CD4-positive, alpha-beta T cell treated with Interleukin-15 for 4 hours (primary cell): Measurements from ENCODE around the gene FBXW4.

Experiments used
- DNase-seq: peaks from one replicate; pipeline ENCODE4 v3.0.0-alpha.2; 2020; ENCODE audit warnings: low spot score

The FBXW4 gene

DNA sequence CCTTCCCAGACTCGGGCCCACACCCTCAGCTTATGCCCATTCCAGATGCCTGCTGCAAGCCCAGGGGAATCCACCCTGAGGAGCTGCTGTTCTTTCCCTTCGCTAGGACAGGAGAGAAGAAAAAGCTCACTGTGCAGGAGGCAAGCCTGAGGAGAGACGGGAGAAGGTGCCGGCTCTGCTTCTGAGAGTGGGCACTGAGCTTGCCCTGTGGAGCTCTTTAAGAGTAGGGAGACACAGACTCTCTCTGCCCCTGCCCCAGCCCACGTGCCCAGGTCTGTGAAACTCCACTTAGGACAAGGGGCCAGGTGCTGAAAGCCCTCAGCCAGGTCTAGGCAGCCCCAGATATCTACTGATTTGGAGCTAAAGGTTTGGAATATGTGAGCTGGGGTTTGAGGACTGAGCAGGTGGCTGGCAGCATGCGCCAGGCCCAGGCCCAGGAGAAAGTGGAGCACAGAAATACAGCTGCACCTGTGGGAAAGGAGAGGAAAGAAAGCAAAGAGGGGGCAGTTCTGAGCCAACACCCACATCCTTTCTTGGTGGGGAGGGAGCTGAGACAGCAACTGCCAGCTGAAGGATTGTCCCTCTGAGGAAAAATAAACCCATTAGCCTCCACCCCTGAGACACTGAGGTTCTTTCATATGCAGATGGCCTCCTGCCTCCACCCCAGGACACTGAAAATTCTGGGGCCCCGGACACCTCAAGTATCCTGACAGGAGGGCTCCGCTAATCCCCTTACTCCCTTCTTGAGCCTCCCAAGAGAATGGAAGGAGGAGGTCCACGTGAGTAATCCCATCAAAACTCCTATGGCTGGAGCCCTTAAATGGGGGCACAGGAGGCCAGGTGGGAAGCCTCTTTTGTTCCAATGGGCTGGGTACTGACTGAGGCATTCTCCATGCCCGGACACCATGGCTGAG lies 114.2 kb downstream of the FBXW4 start:
- DNase-seq: no peak

DNA sequence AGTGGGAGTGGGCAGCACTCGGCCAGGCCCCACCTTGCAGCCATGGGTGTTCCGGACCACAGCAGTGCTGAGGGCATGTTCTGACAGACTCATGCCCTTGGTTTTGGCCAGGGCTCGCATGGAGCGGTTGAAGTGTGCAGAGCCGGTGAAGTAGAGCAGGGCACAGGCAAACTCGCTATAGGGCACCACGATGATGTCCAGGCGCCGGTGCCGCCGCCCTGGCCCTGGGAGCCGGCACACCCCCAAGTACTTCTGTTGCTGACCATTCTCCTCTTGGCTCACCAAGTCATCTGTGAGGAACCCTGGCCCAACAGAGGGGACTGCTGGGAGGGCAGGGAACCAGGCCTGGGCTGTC lies 115.5 kb downstream of the FBXW4 start:
- DNase-seq: no peak

DNA sequence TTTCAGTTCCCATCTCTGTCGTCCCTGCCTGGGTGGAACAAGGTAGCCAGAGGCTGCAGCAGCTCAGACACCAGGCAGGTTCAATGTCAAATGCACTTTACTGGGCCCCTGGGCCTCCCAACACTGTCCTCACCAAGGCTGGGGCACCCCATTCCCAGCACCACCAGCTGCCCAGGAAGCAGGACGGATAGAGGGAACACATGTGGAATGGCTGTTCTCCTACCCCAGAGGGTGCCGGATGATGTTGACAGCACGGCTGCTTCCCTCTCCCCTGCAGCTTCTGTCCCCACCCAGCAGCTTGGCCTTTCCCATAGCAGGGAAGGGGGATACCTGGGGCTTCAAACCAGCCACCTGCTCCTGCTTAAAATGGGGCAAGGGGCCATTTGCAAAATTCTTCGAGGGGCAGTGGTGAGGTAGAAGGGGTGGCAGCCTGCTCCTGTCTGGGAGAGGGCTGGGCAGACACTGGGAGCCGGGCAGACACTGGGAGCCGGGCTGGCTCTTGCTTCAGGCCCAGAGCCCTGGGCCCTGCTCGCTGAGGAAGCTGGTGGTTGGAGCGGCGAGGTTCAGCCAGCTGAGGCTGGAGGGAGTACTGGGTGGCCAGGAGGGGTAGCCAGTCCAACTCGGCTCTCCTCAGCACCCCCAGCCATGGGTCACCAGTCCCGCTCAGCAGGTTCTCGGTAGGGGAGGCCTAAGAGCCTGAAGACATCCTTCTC lies 116.0 kb downstream of the FBXW4 start:
- no peak for DNase-seq

DNA sequence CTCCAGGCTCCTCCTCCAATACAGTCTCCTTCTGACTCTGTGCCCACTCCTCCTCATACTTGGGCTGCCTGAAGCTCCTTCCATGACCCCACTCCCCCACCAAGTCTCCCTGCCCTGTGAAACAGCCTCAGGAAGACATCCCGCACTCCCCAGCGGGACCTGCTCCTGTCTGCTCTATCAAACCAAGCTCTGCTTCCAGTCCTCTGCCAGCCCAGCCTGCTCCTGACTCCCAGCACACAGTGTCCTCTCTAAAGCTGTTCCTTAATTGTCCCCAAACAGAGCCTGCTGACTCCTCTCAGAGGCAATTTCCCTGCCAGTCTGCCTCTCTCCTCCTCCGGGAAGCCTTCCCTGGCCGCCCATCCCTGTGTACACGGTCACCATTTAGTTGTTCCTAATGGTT lies 116.8 kb downstream of the FBXW4 start:
- no peak for DNase-seq

DNA sequence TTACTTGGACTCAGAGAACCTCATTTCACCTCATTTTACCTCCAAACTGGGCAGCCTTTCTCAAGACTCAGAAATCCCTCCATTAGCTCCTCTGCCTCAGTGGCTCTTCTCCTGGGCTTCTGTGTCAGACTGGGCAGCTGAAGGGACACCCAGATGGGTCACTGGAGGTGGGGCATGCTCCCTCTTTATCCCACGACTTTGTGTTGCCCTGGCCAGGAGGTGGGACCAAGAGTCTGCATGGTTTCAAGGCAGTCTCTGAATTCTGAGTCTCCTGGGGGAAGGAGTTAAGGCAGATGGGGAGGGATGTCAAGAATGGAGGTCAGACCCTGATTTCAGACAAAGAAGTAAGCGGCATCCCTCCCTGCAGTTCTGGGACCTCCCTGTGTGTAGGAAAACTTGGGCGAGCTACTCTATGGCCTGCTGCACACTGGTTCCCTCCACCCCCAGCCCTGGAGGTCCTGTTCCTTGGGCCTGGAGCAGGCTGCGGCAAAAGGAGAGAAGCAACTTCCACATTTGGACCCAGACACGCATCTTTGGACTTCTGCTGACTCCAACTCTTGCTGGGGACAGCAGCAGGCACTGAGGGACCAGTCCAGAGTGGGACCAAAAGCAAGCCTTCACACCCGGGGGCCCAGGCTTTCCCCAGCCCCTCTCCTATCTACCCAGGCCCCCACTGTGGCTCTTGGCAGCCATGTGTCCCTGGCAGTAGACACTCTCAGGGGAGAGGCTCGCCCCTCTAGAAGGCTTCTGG lies 117.7 kb downstream of the FBXW4 start:
- DNase-seq: no peak

DNA sequence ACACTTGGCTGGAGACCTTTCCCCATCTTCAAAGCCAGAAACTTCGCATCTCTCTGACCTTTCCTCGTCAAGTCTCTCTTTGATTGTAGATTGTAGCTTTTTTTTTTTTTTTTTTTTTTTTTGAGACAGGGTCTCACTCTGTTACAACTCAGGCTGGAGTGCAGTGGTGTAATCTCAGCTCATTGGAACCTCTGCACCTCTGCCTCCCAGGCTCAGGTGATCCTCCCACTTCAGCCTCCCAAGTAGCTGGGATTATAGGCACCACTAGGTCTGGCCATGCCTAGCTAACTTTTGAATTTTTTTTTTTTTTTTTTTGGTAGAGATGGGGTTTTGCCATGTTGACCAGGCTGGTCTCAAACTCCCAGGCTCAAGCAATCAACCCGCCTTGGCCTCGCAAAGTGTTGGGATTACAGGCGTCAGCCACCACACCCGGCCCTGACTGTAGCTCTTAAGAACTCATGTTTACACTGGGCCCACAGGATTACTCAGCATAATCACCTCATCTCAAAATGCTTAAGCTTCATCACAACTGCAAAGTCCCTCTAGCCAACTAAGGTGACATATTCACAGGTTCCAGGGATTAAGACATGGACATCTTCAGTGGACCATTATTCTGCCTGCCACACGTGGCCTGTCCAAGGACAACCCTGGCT lies 118.6 kb downstream of the FBXW4 start:
- no peak for DNase-seq

DNA sequence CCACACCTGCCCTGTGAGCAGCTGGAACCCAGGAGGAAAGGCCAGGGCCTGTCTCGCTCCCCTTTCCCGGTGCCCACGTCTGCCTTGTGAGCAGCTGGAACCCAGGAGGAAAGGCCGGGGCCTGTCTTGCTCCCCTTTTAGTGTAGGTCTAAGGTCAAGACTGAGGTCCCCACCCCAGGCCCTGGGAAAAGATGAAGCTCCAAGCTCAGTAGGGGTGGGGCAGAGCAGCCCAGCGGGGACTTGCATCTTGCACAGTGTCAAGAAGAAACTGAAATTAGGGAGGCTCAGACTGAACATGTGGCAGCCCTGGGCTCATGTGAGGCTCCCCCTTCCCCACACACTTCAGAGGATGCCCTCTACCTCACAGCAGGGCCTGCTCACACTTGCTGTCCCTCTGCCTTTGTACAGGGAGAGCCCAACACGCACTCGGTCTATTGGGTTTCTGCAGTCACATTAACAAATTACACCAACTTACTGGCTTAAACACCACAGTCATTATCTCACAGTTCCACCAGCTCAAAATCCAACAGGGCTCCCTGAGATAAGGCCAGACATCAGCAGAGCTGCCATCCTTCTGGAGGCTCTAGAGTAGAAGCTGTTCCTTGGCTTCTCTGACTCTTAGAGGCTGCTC lies 119.3 kb downstream of the FBXW4 start:
- DNase-seq: no peak

DNA sequence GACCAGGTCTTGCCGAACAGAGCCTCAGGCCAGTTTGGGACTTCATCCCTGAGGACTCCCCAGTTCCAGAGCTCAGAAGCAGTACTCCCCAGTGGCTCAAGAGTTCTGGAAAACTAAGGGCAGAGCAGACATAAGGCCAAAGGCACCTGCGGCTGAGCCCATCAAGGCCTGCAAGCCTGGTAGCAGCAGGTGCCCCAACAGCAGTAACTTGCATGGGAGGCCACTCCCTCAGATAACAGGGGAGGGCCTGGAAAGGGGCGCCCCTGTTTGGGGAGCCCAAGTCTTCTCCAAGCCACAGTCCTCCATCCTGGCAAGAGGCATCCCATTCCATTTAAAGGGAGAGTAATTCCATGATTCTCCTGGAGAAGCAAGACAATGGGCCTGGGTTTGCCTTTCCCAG lies 119.9 kb downstream of the FBXW4 start:
- no peak for DNase-seq

DNA sequence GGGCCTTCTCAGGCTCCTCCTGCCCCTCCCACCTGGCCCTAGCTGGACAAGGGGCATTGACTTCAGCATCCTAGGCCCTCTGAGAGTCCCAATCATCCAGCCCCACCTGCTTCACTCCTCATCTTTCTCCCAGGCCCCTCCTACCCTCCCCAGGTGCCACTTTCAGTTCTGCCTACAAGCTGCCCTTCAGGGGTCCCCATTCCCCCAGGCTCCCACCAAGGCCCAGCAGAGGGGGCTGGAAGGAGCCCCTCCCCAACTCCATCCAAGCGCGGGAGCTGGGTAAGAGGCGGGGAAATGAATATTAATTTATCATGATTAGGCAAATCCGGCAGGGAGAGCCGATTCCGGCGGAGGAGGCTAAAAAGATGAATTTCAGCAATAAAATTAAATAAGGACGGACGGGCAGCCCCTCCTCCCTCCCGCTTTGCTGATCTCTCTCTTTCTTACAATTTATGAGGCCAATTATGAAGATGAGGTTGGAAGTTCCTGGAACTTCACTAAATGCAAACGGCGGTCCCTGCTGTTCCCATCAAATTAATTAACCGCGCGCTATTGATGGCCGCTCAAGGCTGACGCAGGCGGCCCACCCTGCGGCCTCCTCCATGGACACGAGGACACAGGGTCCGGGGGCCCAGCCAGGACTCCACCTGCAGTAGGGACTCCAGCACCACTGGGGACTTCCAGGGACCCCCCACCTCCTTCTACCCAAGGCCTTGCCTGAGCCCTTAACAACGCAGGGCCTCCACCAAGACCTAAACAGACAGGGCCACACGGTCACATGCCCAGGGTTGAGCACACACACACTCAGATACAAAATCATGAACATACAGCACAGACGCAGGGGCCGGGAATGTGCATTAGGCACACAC lies 120.9 kb downstream of the FBXW4 start:
- no peak for DNase-seq

DNA sequence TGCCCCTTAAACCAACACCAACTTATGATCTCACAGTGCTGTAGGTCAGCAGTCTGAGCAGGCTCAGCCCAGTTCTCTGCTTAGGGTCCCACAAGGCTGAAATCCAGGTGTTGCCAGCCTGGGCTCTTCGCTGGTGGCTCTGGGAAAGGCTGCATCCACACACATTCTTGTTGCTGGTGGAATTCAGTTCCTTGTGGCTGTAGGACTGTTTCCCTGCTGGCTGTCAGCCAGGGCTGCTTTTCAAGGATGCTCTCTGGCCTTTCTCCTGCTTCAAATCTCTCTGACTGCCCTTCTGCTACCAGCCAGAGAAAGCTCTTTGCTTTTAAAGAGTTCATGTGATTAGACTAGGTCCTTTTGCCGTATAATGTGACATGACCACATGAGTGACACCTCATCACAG lies 122.2 kb downstream of the FBXW4 start:
- DNase-seq: no peak

DNA sequence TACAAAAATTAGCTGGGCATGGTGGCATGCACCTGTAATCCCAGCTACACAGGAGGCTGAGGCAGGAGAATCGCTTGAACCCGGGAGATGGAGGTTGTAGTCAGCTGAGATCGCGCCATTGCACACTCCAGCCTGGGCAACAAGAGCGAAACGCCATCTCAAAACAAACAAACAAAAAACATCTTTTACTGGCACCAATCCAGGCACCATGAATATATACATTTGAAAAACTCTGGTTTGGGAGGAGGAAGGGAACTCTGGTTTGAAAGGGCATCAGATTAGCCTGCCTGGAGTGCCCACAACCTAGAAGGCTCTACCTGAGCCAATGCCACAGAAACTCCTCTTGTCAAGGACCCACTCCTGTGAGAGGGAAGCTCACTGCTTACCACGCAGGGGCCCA lies 122.8 kb downstream of the FBXW4 start:
- no peak for DNase-seq

DNA sequence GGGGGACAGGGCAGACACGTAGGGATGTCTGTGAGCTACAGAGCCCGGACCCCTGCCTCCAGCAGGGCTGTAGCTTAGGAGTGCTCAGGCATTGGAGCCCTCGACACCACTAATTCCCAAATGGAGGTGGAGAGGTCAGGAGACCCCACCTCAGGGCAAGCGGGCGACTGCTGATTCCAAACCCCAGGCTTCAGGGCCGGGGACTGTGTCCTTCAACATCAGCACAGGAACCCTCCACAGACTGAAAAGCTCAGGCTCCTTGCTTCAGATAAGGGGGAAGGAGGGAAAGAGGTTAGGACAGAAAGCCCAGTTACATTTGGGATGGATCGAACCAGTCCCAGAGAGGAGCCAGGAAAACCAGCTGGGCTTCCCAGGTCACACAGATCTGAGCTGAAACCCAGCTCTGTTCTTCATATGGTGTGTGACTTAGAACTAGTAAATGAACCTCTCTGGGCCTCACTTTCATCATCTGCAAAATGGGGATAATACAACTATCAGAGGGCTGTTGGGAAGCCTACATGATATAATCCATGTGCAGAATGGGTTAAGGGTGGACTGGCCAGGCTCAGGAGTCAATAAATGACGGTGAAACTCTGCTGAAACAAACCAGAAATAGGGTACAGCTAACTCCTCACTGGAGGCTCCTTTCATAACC lies 123.6 kb downstream of the FBXW4 start:
- no peak for DNase-seq

DNA sequence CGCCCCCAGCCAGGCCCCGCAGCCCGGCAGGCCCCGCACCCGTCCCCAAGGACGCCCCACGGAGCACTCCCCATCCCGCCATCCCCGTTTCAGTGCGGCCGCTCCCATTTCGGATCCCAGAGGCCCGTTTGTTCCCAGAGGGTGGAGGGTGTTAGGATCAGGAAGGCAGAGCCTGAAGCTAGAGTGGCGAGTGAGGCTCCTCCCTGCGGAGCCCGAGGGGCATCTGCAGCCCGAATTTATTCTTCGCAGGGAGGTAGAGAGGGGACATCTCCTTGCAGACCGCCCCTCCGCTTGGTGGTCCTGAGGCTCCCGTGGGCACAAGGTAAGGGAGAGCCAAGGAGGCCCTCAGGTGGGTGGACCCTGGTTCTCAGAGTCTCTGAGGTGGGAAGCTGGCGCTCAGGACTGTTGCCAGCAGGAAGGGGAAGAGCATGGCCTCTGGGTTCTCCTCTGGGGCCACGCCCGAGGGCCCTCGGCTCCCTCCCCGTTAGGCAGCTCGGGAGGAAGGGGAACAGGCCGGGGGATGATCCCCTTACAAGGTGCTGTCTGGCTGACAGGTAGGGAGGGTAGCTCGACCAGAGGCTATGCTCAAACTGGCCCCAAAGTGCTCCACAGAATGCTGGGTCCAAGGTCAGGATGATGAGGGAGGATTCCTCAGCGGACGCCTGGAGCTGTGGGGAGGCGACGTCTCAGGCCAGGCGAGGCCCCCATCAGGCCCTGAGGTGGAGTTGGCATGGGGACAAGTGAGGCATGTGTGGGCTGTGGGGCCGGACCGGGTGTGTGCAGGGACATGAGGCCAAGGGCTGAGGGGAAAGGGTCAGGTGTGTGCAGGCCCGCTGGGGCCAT lies 124.3 kb downstream of the FBXW4 start:
- no peak for DNase-seq

DNA sequence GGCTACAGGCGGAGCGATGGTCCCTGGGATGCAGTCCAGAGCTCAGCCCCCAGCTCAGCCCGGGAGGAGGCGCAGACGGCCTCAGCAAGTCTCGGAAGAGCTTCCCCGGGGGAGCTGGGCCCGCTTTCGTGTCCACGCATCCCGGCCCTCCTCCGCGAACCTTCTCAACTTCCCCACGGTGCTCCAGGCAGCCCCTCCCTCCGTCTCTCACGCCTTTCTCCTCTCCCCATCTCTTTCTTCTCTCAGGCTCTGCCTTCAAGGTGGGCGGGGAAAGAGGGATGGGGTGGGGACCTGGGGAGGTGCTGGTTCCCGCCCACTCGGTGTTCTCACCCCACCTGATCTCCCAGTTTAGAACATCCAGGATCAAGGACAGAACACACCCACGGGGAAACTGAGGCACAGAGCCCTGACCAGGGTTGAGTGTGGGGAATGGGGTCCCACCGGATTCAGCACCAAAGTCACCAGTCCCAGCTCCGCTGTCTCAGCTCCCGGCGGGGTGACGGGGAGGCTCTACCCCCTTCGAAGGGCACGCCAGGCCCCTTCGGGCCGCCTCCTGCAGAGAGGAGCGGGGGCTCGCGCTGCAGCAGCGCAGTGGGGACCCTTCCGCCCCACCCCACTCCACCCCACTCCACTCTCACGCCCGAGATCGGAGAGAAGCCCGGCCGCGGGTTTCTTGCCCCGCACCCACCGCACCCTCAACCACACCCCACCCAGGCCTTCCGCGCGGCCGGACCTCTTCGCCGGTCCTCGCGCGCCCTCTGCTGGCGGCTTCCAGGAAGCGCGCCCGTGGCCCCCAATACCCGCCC lies 125.1 kb downstream of the FBXW4 start:
- peak; percentile 69 for DNase-seq

DNA sequence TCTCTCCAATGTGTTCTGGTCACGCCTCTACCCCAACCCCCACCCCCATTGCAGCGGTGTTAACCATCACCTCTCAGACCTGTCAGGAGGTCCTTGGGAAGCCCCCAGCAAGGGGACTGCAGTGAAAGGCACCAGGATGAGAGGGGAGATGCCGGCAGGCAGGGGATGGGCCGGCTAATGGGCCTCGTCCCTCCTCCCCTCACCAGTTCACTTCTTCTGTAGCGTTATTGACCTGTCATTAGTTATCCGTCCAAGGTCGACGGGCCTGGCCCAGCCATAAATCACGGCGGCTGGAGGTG lies 125.7 kb downstream of the FBXW4 start:
- DNase-seq: no peak

DNA sequence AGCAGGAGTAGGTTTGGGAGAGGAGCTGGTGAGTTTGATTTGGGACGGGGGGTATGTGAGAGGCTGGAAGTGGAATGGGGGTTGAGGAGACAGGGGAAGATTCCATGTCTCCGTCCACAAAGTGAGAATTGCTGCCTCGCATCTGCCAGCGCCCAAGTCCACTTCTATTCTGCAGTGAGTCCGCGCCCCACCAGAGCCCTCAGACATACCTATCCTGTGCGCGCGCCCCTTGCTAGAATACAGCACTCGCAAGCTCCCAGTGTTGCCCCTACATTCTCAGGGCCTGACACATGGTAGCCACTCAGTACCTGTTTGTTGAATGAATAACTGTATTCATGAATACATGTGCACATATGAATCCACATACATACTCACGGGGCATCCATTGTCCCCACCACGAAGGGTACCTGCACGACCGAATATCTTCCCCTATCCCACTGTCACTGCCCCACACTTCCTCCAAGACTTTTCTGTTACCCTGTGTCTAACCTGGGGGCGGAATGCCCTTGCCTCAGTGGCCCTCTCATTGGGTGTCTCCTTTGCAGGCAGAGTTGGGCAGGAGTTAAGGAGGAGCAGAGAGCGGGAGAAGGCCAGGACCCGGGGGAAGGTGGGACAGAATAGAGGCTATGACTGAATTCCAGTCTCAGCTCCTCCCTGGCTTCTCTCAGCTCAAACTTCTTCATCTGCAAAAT lies 126.8 kb downstream of the FBXW4 start:
- no peak for DNase-seq

DNA sequence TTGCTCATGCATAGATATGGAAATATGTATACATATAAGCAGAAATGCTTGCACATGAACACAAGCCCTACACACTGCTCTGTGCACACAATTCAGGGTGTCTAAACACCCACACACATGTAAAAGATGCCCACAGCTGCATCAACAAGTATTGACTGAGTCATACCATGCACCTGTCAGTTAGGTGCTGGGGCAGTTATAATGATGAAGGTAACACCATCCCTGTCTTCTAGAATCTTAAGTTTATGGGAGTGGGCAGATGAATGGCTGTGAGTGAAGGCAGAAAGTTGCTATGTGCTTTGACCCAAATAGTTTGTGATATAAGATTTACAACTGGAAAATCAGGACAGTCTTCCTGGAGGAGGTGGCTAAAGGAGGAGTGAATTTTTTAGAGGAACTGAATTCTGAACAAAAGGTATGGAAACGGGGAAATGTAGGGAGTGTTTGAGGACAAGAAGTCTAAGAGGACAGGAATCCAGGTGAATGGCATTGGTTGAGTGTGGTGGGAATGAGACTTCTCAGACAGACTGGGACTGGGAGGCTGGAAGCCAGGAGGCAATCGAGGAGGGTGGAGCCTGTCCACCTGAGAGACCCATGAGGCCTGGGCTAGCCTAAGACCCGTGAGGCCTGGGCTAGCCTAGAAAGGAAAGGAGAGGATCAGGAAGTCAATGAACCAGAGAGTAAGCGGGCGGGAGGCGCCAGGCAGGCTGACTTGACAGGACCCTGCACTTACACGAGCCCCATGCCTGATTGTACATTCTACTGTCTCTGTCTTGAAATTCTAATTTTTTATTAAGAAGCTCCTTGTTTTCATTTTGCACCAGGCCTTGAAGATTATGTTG lies 127.6 kb downstream of the FBXW4 start:
- DNase-seq: no peak
